Transverse colon (tissue), 4 donors: ENCODE data around the gene ORC3.
"Not testable (repeated sequence)": the region's sequence is repeated elsewhere in the genome, so short reads cannot be mapped to it uniquely, and the experiment has no call there.

ENCODE experiments used
- CTCF ChIP-seq, 5 experiments: fragments of 200-600 bp in 3 of 5; fragments of 450-650 bp in 2 of 5; sonication (generic) in 3 of 5; IDR thresholded peaks; 1 replicate in 2 of 5; 2 replicates in 3 of 5; pipeline ENCODE4 v1.5.1; 2016 to 2017; ENCODE audit warnings: antibody characterized with exemption in 5 of 5, inconsistent platforms in 3 of 5, mild to moderate bottlenecking in 2 of 5, moderate library complexity in 1 of 5
- POLR2A ChIP-seq: fragments of 450-650 bp; IDR thresholded peaks from one replicate; pipeline ENCODE4 v1.6.1; 2016; ENCODE audit warnings: antibody characterized with exemption, mild to moderate bottlenecking, moderate library complexity
- POLR2AphosphoS5 ChIP-seq, 3 donors: sonication (generic); formaldehyde crosslinking; IDR thresholded peaks; one replicate each; pipeline ENCODE4 v1.6.1; 2016; ENCODE audit warnings: antibody characterized with exemption in 3 of 3

- TF ChIP-seq POLR2A; CTCF (IDR thresholded peaks at IDR 0.05); POLR2AphosphoS5 (IDR thresholded peaks at IDR 0.05): not testable (repeated sequence)
Measured at GRCh38 chr6:87686636-87687205, 96.8 kb downstream of the ORC3 start.
